HG03442 (cell line): ENCODE data around the gene TENT4A.
A peak's percentile ranks its signal among the peaks of the same experiment; 100 is the strongest.
"Not testable (repeated sequence)": the region's sequence is repeated elsewhere in the genome, so short reads cannot be mapped to it uniquely, and the experiment has no call there.

ENCODE experiments used
- ATAC-seq: cut with Tn5 transposase; IDR thresholded peaks from one replicate; pipeline ENCODE4 v1.9.1; 2021; ENCODE audit warnings: mild to moderate bottlenecking, moderate library complexity; ENCODE audit not compliant: unreplicated experiment

The TENT4A gene

DNA sequence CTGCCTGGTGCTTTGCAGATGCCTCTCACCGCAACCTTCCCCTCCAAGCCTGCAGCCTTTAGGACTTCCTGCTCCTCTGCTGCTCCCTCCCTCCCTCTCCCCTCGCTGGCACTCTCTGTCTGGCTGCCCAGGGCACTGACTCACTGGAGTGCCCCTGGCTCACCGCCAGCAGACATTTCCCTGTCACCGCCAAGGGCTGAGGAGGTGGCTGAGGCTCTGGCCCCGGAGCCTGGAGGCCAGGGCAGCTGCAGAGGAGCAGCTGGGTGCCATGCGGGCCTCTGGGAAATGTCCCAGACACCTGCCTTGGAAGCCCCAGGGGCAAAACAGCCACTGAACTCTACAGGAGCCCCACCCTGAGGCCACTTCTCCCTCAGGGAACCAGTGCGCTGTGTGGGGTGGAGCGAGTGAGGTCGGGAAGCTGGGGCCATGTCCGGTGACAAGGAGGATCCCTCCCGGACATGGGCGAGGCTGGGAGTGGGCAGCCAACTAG, 53.4 kb downstream of the TENT4A start:
- peak; percentile 33 for ATAC-seq

DNA sequence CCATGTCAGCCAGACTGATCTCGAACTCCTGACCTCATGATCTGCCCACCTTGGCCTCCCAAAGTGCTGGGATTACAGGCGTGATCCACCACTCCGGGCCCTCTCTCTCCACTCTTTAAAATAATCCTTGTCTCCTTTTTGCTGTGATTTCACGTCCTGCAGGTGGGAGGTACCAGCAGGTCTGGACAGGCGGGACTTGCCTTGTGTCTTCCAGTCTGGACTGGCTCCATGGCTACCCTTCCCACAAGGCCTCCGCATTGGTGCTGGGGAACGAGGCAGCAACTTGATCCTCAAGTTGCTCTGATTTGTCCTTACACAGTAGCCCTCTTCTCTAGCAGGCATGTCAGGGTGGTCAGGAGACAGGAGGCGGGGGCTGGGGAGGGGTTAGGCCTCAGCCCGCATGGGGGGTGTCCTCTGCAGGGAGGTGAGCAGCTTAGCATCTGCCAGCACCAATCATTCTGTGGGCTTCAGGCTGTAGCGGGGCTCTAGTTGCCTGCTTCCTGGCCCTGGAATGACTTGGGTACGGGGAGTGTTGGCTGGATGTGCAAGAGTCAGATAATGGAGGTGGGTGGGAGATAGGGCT, 54.3 kb downstream of the TENT4A start:
- no peak for ATAC-seq

- no peak for ATAC-seq
These were observed 55.5 kb downstream of the TENT4A start for GRCh38 chr5:6768590-6769230.

DNA sequence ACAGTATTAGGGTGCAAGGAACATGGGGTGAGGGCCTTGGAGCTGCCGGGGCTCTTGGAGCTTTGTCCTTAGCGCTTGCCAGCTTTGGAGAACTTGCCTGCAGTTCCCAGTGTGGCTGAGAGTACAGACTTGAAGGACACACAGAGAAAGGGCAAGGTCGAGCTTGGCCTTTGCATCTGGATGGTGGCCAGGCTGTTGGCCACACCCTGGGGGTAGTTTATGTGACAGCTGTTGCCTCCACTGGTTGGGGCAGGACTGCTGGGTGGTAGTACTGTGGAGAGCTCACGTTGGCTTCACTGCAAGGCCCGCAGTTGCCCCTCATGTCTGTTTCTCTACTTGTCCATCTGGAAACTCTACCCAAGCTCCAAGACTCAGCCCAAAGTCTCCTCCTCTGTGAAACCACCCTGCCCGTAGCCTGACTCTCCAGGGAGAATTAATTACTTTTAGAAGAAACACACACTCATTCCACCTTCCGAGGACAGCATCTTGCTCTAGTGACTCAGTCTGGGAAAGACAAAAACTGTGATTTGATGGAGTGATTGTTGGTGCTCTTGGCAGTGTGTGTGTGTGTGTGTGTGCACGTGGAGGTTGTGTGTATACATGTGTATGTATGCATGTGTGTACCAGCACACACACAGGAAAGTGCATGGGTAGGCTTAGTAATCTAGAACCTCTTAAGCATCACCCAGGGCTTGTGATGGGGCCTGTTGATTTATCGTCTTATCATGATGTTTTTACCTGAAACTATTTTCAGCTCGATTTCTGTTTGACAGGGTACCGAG, 57.8 kb downstream of the TENT4A start:
- ATAC-seq: no peak

GRCh38 chr5:6772886-6773285, 59.7 kb downstream of the TENT4A start:
- no peak for ATAC-seq

DNA sequence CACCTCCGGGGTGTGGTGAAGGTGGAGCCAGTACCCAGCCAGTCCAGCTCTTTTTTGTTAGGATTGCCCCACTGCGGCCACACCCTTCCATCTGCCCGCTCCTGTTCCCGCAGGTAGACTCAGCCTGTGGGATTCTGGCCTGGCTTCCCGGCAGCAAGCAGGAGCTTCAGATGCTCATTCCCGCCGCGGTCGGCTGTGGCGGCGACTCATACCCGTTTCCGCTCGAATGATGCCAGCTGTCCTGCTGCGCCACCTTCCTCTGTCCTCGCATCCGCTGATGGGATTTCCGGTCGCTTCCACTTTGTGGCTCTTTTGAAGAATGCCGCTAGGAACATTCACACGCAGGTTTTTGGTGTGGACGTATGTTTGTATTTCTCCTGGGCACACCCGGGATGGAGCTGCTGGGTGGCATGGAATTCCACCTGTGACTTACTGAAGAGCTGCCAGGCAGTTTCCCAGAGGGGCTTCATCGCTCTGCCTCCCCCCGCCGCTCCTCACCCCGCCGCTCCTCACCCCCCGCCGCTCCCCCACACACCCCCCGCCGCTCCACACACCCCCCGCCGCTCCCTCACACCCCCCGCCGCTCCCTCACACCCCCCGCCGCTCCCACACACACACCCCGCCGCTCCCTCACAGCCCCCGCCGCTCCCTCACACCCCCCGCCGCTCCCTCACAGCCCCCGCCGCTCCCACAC, 60.3 kb downstream of the TENT4A start:
- ATAC-seq: no peak

DNA sequence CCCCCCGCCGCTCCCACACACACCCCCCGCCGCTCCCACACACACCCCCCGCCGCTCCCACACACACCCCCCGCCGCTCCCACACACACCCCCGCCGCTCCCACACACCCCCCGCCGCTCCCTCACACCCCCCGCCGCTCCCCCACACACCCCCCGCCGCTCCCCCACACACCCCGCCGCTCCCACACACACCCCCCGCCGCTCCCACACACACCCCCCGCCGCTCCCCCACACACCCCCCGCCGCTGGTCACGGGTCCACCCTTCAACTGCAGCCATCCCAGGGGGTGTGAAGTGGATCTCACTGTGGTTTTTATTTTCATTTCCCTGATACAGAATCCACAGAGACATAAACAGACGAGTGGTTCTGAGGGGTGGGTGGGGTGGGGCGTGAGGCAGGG, 61.0 kb downstream of the TENT4A start:
- not testable (repeated sequence) for ATAC-seq

GRCh38 chr5:6774721-6775204, 61.5 kb downstream of the TENT4A start:
- ATAC-seq: no peak

DNA sequence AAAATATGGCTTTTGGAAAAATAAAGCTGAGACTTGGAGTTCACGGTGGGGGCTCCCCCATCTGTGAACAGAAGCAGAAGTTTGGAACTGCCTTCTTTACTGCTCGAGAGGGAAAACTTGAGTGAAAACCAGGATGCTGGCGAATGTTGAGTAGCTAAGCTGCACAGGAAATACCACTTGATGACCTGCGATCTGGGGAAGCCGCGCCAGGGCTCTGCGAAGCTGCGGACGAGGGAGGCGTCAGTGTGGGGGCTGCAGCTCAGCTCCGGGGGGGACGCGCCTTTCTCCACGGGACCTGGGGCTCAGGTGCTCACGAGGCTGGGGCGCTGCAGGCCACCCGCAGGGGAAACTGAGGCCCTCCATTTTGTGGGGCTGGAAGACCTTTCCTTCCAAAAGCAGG, 62.3 kb downstream of the TENT4A start:
- no peak for ATAC-seq

- peak; percentile 78 for ATAC-seq
These were observed 67.7 kb downstream of the TENT4A start for GRCh38 chr5:6780802-6781391.

GRCh38 chr5:6781716-6782115, 68.5 kb downstream of the TENT4A start:
- no peak for ATAC-seq

GRCh38 chr5:6783787-6784186, 70.6 kb downstream of the TENT4A start:
- no peak for ATAC-seq

GRCh38 chr5:6784481-6784880, 71.2 kb downstream of the TENT4A start:
- no peak for ATAC-seq

DNA sequence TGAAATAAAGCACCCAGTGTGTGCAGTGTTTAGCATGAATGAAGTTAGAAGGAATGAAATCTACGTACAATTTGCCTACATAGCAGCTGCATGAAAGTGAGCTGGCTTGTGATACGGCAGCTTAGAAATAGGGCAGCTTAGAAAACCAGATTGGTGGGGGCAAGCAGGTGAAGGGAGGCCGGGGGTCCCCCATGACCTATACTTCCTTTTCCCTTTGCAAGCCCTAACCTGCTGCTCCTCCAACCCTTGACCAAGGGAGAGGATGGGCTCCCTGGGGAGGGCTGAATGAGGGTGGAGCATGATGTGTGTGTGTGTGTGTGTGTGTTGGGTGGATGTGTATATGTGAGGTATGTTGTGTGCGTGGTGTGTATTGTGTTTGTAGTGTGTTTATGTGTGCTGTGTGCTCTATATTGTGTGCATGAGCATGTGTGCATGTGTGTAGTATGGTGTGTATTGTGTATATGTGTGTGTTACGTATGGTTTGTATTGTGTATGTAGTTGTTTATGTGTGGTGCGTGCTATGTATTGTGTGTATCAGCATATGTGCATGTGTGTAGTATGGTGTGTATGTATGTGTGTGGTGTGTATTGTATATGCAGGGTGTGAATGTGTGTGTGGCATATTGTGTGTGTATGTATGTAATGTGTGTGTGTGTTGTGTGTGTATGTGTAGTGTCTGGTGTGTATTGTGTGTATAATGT, 72.1 kb downstream of the TENT4A start:
- no peak for ATAC-seq

DNA sequence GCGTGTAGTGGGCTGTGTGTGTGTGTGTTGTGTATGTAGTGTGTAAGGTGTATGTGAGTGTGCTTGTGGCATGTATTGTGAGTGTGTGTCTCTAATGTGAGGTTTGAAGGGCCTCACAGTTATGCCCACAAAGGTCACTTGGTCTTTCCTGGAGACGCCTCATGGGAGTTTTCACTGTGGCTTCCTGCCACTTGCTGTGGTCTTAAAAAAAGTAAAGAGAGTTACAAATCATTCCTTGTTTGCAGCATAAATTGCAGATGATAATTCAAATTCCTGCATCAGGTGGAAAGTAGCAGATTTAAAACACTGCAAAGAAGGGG, 72.6 kb downstream of the TENT4A start:
- ATAC-seq: no peak

DNA sequence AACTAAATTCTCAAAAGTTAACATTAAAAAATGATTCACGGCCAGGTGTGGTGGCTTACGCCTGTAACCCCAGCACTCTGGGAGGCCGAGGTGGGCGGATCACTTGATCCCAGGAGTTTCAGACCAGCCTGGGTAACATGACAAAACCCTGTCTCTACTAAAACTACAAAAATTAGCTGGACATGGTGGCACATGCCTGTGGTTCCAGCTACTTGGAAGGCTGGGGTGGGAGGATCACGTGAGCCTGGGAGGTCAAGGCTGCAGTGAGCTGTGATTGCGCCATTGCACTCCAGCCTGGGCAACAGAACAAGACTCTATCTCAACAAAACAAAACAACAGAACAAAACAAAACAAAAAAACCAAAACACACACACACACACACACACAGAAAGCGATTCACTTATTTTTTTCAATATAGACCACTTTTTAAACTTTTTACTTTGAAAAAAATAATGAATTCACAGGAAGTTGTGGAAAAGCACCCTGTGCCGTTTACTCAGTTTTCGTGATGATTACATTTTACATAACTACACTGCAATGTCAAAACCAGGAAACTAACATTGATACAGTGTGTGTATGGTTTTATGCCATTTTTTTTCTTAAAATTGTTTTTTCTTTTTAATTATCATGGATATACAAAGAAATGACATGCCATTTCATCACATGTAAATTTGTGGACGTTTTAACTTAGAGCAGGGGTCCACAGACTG, 73.7 kb downstream of the TENT4A start:
- no peak for ATAC-seq

- no peak for ATAC-seq
These were observed 74.7 kb downstream of the TENT4A start for GRCh38 chr5:6787941-6788340.

- no peak for ATAC-seq
These were observed 75.2 kb downstream of the TENT4A start for GRCh38 chr5:6788439-6788838.

GRCh38 chr5:6788956-6789649, 75.9 kb downstream of the TENT4A start:
- ATAC-seq: no peak
